HepG2 (cell line): ENCODE results near the gene CLTA.

Experiments
- PAWR ChIP-seq: sonication (generic); formaldehyde crosslinking; IDR thresholded peaks from 2 replicates; pipeline ENCODE4 v1.4.0; 2020; ENCODE audit warnings: missing genetic modification reagents, mild to moderate bottlenecking, borderline replicate concordance
- RARG ChIP-seq: sonication (generic); formaldehyde crosslinking; IDR thresholded peaks from 2 replicates; pipeline ENCODE4 v1.4.0; 2020; ENCODE audit warnings: low read depth, mild to moderate bottlenecking, missing genetic modification reagents
- SRSF9 ChIP-seq: fragments of 200-400 bp; formaldehyde crosslinking; IDR thresholded peaks from 2 replicates; pipeline ENCODE4 v1.6.1; 2018; ENCODE audit warnings: borderline replicate concordance, mild to moderate bottlenecking, low read depth, low read length; ENCODE audit not compliant: insufficient read depth, poor library complexity, severe bottlenecking
- TF ChIP-seq, protein P1 (sequence below): sonication (generic); formaldehyde crosslinking; IDR thresholded peaks from 2 replicates; pipeline ENCODE4 v1.5.0; 2020; ENCODE audit warnings: mild to moderate bottlenecking, missing genetic modification reagents, moderate library complexity

DNA sequence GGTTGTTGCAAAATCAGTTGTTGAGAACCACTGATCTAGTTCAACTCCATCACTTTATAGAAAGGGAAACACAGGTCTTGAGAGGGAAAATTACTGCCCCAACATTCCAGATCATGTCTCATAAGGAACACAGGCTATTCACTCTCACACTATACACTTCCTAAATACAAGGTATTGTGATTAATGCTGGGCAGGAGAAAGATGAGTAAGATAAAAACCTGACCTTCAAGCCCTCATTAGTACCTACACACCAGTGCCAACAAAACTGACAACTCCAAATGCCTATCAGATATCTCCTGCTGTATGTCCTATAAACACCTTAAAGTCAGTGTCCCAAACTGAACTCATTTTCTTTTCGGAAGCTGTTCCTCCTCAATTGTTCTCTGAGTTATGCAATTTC is 59.4 kb downstream of the CLTA start:
- no peak for TF ChIP-seq RARG (CRISPR knock-in tag)
- TF ChIP-seq, protein P1, sequence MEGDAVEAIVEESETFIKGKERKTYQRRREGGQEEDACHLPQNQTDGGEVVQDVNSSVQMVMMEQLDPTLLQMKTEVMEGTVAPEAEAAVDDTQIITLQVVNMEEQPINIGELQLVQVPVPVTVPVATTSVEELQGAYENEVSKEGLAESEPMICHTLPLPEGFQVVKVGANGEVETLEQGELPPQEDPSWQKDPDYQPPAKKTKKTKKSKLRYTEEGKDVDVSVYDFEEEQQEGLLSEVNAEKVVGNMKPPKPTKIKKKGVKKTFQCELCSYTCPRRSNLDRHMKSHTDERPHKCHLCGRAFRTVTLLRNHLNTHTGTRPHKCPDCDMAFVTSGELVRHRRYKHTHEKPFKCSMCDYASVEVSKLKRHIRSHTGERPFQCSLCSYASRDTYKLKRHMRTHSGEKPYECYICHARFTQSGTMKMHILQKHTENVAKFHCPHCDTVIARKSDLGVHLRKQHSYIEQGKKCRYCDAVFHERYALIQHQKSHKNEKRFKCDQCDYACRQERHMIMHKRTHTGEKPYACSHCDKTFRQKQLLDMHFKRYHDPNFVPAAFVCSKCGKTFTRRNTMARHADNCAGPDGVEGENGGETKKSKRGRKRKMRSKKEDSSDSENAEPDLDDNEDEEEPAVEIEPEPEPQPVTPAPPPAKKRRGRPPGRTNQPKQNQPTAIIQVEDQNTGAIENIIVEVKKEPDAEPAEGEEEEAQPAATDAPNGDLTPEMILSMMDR (CRISPR knock-in tag), result no peak
- TF ChIP-seq PAWR (CRISPR knock-in tag), result no peak
- no peak for TF ChIP-seq SRSF9
